B cell (primary cell): ENCODE measurements around the gene ADK.

Experiments
- EZH2 ChIP-seq: IDR thresholded peaks from 2 replicates; pipeline ENCODE4 v1.6.1; 2012; ENCODE audit warnings: borderline replicate concordance, low read depth, mild to moderate bottlenecking, moderate library complexity, low read length; ENCODE audit not compliant: insufficient read depth, poor library complexity, severe bottlenecking
- TF ChIP-seq, protein P1 (sequence below): fragments of 200-600 bp; IDR thresholded peaks from one replicate; pipeline ENCODE4 v1.8.0; 2022; ENCODE audit warnings: antibody characterized with exemption, mild to moderate bottlenecking

DNA sequence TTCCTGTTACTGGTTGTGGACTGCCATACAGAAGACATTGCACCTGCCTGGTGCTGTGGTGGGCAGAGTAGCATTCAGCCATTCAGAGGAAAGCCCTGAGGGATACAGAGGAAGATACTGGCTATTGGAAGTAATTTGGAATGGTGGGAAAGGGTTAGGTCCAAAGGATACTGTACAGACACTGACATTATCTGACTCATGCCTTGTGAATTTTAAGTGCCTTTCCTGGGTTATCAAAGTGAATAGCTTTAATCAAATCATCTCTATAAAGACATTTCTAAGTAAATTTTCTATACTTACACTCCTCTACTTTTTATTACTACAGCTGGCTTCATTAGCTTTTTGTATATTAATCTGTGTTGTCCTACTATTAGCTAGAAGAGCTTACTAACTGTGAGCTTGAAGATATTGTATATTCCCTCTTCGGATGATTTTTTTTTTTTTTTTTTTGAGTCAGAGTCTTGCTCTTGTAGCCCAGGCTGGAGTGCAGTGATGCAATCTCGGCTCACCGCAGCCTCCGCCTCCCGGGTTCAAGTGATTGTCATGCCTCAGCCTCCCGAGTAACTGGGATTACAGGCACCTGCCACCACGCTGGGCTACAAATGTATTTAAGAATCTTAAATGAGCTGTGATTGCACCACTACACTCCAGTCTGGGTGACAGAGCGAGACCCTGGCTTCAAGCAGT is 186.5 kb downstream of the ADK start:
- TF ChIP-seq, protein P1, sequence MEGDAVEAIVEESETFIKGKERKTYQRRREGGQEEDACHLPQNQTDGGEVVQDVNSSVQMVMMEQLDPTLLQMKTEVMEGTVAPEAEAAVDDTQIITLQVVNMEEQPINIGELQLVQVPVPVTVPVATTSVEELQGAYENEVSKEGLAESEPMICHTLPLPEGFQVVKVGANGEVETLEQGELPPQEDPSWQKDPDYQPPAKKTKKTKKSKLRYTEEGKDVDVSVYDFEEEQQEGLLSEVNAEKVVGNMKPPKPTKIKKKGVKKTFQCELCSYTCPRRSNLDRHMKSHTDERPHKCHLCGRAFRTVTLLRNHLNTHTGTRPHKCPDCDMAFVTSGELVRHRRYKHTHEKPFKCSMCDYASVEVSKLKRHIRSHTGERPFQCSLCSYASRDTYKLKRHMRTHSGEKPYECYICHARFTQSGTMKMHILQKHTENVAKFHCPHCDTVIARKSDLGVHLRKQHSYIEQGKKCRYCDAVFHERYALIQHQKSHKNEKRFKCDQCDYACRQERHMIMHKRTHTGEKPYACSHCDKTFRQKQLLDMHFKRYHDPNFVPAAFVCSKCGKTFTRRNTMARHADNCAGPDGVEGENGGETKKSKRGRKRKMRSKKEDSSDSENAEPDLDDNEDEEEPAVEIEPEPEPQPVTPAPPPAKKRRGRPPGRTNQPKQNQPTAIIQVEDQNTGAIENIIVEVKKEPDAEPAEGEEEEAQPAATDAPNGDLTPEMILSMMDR: no peak
- no peak for TF ChIP-seq EZH2
